ENCODE measurements around the gene PTPRN2.

PTPRN2 gene

DNA sequence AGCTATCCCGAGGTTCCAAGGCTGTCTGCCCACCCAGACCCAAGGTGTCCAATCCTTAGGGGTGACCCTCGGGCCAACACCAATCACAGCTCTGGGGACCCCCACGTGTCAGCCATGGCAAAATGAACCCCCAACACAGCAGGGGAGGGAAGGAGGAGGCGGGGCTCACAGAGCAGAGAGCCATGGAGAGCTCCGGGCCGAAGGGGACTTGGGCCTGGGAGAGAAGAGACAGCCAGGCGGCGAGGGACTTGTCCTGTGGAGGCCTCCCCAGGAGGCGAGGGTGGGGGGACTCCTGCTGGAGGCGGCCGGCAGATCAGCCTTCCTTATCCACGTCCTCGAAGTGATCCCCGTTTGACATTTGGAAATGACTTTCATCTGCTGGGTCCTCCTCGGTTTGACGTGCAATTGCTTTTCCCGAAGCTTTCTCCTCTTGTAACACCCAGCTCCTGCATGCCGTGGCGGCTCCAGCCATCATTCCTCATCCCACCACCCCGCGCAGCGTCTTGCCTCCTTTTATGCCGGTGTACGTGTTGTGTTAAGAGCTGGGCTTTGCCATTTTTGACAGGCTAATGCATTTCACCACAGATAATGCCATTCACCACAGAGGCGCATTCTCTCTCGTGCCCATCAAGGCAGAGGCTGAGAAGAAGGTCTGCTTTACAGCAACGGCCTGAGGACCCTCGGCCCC is 913.5 kb downstream of the PTPRN2 start:
- Histone ChIP-seq H3K4me3 (ENCODE audit: low read length in 2 of 2) (no peak overlapping the region), H3K9me3 (ENCODE audit: control insufficient read depth in 2 of 2, low read length in 2 of 2) (no peaks in the 10 kb centered on the region), H3K9ac (ENCODE audit: low read depth in 1 of 2, low read length in 2 of 2) (no peak overlapping the region), H3K36me3 (ENCODE audit: control insufficient read depth in 2 of 2, insufficient read depth in 2 of 2, low read length in 2 of 2) (no peaks in the 10 kb centered on the region), H3K4me1 (ENCODE audit: control insufficient read depth in 2 of 2, insufficient read depth in 2 of 2, low read length in 2 of 2) (peaks cover 0 to 7% of the 10 kb centered on the region in 2 donors), H3K27ac (ENCODE audit: low read depth in 2 of 2, low read length in 2 of 2) (no peak overlapping the region), H3K27me3 (ENCODE audit: control insufficient read depth in 2 of 2, insufficient read depth in 2 of 2, low read length in 2 of 2) (no peaks in the 10 kb centered on the region)

- Histone ChIP-seq H3K36me3 (ENCODE audit: control insufficient read depth in 2 of 2, insufficient read depth in 2 of 2, low read length in 2 of 2) (no peaks in the 10 kb centered on the region), H3K9ac (ENCODE audit: low read depth in 1 of 2, low read length in 2 of 2) (no peak overlapping the region), H3K27me3 (ENCODE audit: control insufficient read depth in 2 of 2, insufficient read depth in 2 of 2, low read length in 2 of 2) (no peaks in the 10 kb centered on the region), H3K4me3 (ENCODE audit: low read length in 2 of 2) (no peak overlapping the region), H3K27ac (ENCODE audit: low read depth in 2 of 2, low read length in 2 of 2) (no peak overlapping the region), H3K9me3 (ENCODE audit: control insufficient read depth in 2 of 2, low read length in 2 of 2) (no peaks in the 10 kb centered on the region), H3K4me1 (ENCODE audit: control insufficient read depth in 2 of 2, insufficient read depth in 2 of 2, low read length in 2 of 2) (peaks cover 0 to 7% of the 10 kb centered on the region in 2 donors)
Measured at GRCh38 chr7:157673573-157673972, 914.0 kb downstream of the PTPRN2 start.

DNA sequence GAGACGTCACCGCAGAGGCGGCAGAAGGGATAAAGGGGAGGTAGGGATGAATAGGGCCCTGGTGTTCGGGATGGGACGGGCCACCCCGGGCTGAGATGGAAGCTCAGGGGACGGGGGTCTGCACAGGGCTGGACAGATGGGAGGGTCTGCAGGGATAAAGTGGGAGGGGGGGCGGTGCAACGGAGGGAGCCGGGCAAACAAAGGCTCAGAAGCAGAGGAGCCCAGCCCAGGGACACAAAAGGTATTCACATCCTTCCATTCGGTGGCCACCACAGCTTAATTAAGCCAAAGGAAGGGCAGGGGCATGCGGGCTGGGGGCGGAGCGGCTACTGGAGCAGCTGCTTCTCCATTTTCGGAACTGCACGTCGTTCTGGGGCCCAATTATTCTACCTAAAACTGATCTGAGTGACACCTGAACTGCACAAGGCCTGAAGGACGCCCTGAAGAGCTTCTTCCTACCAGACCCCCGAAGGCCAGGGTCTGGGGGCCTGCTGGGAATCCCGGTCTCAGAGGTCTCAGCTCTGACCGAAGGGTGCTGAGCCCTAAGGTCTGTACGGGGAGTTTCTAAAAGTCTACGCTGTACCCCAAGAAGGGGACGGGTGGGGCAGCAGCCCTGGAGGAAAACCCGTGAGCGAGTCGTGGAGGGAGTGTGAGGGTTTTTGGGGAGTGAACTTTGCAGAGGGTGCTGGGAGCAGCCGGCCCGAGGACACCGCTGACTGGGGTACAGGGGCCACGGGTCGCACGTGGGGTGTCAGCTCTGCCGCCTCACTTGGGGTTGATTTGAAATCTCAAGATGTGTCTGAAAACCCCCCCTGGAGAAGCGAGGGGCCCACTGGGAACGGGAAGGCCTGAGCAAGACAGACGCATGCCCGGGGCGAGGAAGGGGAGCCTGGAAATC is 916.0 kb downstream of the PTPRN2 start:
- H3K4me1 ChIP-seq (ENCODE audit: control insufficient read depth in 2 of 2, insufficient read depth in 2 of 2, low read length in 2 of 2), result peaks cover 0 to 4% of the 10 kb centered on the region in 2 donors
- H3K27me3 ChIP-seq (ENCODE audit: control insufficient read depth in 2 of 2, insufficient read depth in 2 of 2, low read length in 2 of 2), result no peaks in the 10 kb centered on the region
- no peak overlapping the region for H3K4me3 ChIP-seq (ENCODE audit: low read length in 2 of 2)
- no peaks in the 10 kb centered on the region for H3K36me3 ChIP-seq (ENCODE audit: control insufficient read depth in 2 of 2, insufficient read depth in 2 of 2, low read length in 2 of 2)
- no peaks in the 10 kb centered on the region for H3K9me3 ChIP-seq (ENCODE audit: control insufficient read depth in 2 of 2, low read length in 2 of 2)
- H3K9ac ChIP-seq (ENCODE audit: low read depth in 1 of 2, low read length in 2 of 2), result no peak overlapping the region
- no peak overlapping the region for H3K27ac ChIP-seq (ENCODE audit: low read depth in 2 of 2, low read length in 2 of 2)

GRCh38 chr7:157670490-157671357 is 916.9 kb downstream of the PTPRN2 start:
- no peaks in the 10 kb centered on the region for H3K27me3 ChIP-seq (ENCODE audit: control insufficient read depth in 2 of 2, insufficient read depth in 2 of 2, low read length in 2 of 2)
- no peaks in the 10 kb centered on the region for H3K36me3 ChIP-seq (ENCODE audit: control insufficient read depth in 2 of 2, insufficient read depth in 2 of 2, low read length in 2 of 2)
- no peaks in the 10 kb centered on the region for H3K9me3 ChIP-seq (ENCODE audit: control insufficient read depth in 2 of 2, low read length in 2 of 2)
- H3K4me1 ChIP-seq (ENCODE audit: control insufficient read depth in 2 of 2, insufficient read depth in 2 of 2, low read length in 2 of 2), result no peaks in the 10 kb centered on the region
- H3K9ac ChIP-seq (ENCODE audit: low read depth in 1 of 2, low read length in 2 of 2), result no peak overlapping the region
- no peak overlapping the region for H3K4me3 ChIP-seq (ENCODE audit: low read length in 2 of 2)
- H3K27ac ChIP-seq (ENCODE audit: low read depth in 2 of 2, low read length in 2 of 2), result no peak overlapping the region

GRCh38 chr7:157669768-157670351 is 917.8 kb downstream of the PTPRN2 start:
- Histone ChIP-seq H3K4me1 (ENCODE audit: control insufficient read depth in 2 of 2, insufficient read depth in 2 of 2, low read length in 2 of 2) (no peaks in the 10 kb centered on the region), H3K4me3 (ENCODE audit: low read length in 2 of 2) (no peak overlapping the region), H3K27ac (ENCODE audit: low read depth in 2 of 2, low read length in 2 of 2) (no peak overlapping the region), H3K36me3 (ENCODE audit: control insufficient read depth in 2 of 2, insufficient read depth in 2 of 2, low read length in 2 of 2) (no peaks in the 10 kb centered on the region), H3K9ac (ENCODE audit: low read depth in 1 of 2, low read length in 2 of 2) (no peak overlapping the region), H3K27me3 (ENCODE audit: control insufficient read depth in 2 of 2, insufficient read depth in 2 of 2, low read length in 2 of 2) (no peaks in the 10 kb centered on the region), H3K9me3 (ENCODE audit: control insufficient read depth in 2 of 2, low read length in 2 of 2) (no peaks in the 10 kb centered on the region)

- Histone ChIP-seq H3K27ac (ENCODE audit: low read depth in 2 of 2, low read length in 2 of 2) (no peak overlapping the region), H3K4me3 (ENCODE audit: low read length in 2 of 2) (no peak overlapping the region), H3K36me3 (ENCODE audit: control insufficient read depth in 2 of 2, insufficient read depth in 2 of 2, low read length in 2 of 2) (no peaks in the 10 kb centered on the region), H3K9ac (ENCODE audit: low read depth in 1 of 2, low read length in 2 of 2) (no peak overlapping the region), H3K27me3 (ENCODE audit: control insufficient read depth in 2 of 2, insufficient read depth in 2 of 2, low read length in 2 of 2) (no peaks in the 10 kb centered on the region), H3K4me1 (ENCODE audit: control insufficient read depth in 2 of 2, insufficient read depth in 2 of 2, low read length in 2 of 2) (no peaks in the 10 kb centered on the region), H3K9me3 (ENCODE audit: control insufficient read depth in 2 of 2, low read length in 2 of 2) (no peaks in the 10 kb centered on the region)
Measured at GRCh38 chr7:157668884-157669767, 918.5 kb downstream of the PTPRN2 start.

GRCh38 chr7:157668221-157668883 is 919.3 kb downstream of the PTPRN2 start:
- no peaks in the 10 kb centered on the region for H3K36me3 ChIP-seq (ENCODE audit: control insufficient read depth in 2 of 2, insufficient read depth in 2 of 2, low read length in 2 of 2)
- no peak overlapping the region for H3K4me3 ChIP-seq (ENCODE audit: low read length in 2 of 2)
- no peak overlapping the region for H3K9ac ChIP-seq (ENCODE audit: low read depth in 1 of 2, low read length in 2 of 2)
- H3K9me3 ChIP-seq (ENCODE audit: control insufficient read depth in 2 of 2, low read length in 2 of 2), result no peaks in the 10 kb centered on the region
- H3K4me1 ChIP-seq (ENCODE audit: control insufficient read depth in 2 of 2, insufficient read depth in 2 of 2, low read length in 2 of 2), result no peaks in the 10 kb centered on the region
- no peaks in the 10 kb centered on the region for H3K27me3 ChIP-seq (ENCODE audit: control insufficient read depth in 2 of 2, insufficient read depth in 2 of 2, low read length in 2 of 2)
- no peak overlapping the region for H3K27ac ChIP-seq (ENCODE audit: low read depth in 2 of 2, low read length in 2 of 2)

DNA sequence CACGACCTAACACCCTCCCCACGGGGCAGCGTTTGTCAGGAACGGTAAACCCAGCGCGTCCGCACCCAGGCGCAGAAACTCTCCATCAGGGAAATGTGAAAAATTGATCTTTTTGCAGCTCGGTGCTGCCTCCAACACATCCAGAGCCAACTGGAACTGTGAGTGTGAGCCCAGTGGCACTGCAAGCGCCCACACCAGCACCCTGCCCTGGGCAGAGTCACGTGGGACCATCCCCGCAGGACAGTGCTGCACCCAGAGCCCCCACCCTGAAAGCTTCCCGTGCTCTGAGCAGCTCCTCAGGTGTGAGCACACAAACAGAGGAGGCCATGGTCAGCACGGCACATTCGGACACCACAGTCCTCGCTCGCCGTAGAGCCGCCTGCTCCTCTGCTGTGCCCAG is 919.9 kb downstream of the PTPRN2 start:
- Histone ChIP-seq H3K27ac (ENCODE audit: low read depth in 2 of 2, low read length in 2 of 2) (no peak overlapping the region), H3K9me3 (ENCODE audit: control insufficient read depth in 2 of 2, low read length in 2 of 2) (no peaks in the 10 kb centered on the region), H3K9ac (ENCODE audit: low read depth in 1 of 2, low read length in 2 of 2) (no peak overlapping the region), H3K27me3 (ENCODE audit: control insufficient read depth in 2 of 2, insufficient read depth in 2 of 2, low read length in 2 of 2) (no peaks in the 10 kb centered on the region), H3K4me1 (ENCODE audit: control insufficient read depth in 2 of 2, insufficient read depth in 2 of 2, low read length in 2 of 2) (no peaks in the 10 kb centered on the region), H3K36me3 (ENCODE audit: control insufficient read depth in 2 of 2, insufficient read depth in 2 of 2, low read length in 2 of 2) (no peaks in the 10 kb centered on the region), H3K4me3 (ENCODE audit: low read length in 2 of 2) (no peak overlapping the region)

DNA sequence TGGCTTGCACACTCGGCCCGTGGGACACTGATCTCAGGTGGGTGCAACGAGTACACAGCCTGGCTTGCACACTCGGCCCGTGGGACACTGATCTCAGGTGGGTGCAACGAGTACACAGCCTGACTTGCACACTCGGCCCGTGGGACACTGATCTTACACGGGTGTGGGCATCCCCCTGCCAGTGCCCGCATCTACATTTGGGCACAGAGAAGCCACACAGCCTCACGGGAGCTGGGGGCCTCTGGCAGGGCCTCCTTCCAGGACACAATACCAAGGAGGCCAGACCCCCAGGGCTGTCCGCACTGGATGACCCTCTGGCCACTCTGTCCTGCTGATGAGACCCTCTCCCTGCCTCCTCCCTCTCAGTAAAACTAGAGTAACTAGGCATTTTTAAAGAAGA is 920.4 kb downstream of the PTPRN2 start:
- Histone ChIP-seq H3K4me1 (ENCODE audit: control insufficient read depth in 2 of 2, insufficient read depth in 2 of 2, low read length in 2 of 2) (no peaks in the 10 kb centered on the region), H3K27me3 (ENCODE audit: control insufficient read depth in 2 of 2, insufficient read depth in 2 of 2, low read length in 2 of 2) (no peaks in the 10 kb centered on the region), H3K36me3 (ENCODE audit: control insufficient read depth in 2 of 2, insufficient read depth in 2 of 2, low read length in 2 of 2) (no peaks in the 10 kb centered on the region), H3K27ac (ENCODE audit: low read depth in 2 of 2, low read length in 2 of 2) (no peak overlapping the region), H3K9ac (ENCODE audit: low read depth in 1 of 2, low read length in 2 of 2) (no peak overlapping the region), H3K4me3 (ENCODE audit: low read length in 2 of 2) (no peak overlapping the region), H3K9me3 (ENCODE audit: control insufficient read depth in 2 of 2, low read length in 2 of 2) (no peaks in the 10 kb centered on the region)
